HG02884 (cell line): ENCODE results near the gene SUPT3H.

Experiments
- ATAC-seq: cut with Tn5 transposase; IDR thresholded peaks from one replicate; pipeline ENCODE4 v1.9.1; 2021; ENCODE audit warnings: mild to moderate bottlenecking, moderate library complexity; ENCODE audit not compliant: unreplicated experiment

The SUPT3H gene

GRCh38 chr6:45021676-45022075 is 356.1 kb downstream of the SUPT3H start:
- ATAC-seq, result no peak

GRCh38 chr6:45012687-45013086 is 365.0 kb downstream of the SUPT3H start:
- no peak for ATAC-seq

DNA sequence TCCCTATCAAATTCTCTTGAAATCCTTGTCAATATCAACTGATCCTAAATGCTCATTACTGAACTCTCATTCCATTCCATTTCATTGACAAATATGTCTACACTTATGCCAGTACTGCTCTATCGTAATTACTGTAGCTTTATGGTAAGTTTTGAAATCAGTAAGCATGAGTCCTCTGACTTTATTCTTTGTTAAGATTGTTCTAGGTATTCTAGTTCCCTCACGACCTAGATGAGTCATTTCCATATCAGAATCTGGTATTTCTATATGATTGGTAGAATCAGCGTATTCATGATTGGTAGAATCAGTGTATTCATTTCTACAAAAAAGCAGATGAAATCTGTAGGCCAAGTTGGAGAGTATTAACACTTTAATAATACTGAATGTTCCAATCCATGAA is 368.2 kb downstream of the SUPT3H start:
- no peak for ATAC-seq

DNA sequence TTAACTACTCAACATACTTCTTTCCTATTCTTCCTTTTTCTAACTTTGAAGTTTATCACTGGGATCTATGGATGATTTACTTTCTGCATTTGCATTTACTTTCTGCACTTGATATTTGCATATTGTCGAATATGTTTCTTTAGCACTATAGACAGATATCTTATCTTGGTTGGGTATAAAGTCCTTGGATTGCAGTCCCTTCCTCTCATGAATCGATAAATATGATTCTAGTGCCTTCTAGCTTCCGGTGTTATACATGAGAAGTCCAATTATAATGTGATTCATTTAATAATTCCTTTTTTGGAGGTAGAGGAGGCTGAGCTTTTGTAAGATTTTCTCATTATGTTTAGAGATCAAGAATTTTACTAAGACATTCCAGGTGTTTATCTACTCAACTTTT is 370.8 kb downstream of the SUPT3H start:
- ATAC-seq, result no peak

DNA sequence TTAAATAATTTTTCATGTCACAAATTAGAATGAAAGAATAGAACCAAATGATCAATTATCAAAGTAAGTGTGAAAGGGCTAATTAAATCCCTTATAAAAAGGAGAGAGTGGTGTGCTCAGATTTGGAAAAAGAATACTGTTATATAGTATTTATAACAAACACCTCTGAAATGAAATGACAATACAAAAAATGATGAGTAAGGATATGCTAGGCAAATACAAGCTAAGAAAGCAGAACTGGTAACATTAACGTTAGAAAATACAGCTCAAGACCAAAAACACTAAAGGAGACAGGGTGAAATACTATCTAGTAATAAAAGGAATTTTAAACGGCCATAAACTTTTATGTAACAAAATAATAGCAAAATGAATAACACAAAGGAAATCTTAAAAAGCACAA is 373.8 kb downstream of the SUPT3H start:
- ATAC-seq, result no peak

GRCh38 chr6:45003387-45003786 is 374.3 kb downstream of the SUPT3H start:
- no peak for ATAC-seq

DNA sequence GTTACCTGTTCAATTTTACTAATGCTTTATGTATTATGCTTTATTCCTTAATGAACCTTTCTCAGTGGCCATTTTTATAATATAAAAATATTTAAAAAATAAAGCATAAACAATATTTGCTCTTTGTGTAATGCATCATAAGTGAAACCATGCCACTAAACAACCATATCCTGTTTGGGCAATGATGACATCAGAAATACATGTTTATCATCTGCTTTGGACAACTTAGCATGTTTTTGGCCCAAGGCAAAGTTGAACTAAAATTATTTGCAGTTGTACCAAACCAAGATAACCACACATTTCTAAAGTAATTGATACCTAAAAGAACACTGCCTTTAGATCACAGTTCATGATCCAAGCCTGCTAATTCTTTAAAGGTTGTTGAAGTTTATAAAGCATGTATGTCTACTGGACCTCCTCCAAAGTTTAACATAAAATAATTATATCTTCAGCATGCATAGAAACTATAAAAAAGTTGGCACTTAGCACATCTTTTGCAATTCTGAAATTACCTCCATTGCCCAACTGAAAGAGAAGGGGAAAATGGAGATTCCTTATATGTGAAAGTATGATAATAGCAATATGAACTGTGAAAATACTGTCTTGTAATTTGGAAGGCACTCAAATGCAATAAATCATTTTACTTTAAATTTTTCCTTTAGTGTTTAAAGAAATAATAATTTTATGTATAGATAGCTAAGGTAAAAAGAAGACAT is 375.2 kb downstream of the SUPT3H start:
- no peak for ATAC-seq

- peak; percentile 97 for ATAC-seq
These were observed 376.1 kb downstream of the SUPT3H start for GRCh38 chr6:45001663-45002062.

DNA sequence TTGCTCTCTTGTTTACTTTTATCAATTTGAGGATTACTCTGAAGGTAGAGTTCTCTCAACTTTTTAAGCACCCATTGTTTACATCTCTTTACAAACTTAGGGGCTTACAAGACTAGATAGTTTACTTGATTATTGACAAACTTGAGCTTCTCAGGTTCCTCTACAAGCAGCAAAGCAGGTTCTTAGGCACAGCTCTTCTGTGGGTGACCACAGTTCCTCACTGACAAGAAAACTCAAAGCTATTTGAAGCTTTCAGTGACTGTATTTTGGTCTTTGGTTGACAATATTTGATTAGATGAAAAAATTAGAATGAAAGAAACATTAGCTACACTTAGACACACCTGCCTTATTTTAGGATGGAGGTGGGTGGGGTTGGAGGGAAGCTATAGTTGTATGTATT is 376.9 kb downstream of the SUPT3H start:
- no peak for ATAC-seq

DNA sequence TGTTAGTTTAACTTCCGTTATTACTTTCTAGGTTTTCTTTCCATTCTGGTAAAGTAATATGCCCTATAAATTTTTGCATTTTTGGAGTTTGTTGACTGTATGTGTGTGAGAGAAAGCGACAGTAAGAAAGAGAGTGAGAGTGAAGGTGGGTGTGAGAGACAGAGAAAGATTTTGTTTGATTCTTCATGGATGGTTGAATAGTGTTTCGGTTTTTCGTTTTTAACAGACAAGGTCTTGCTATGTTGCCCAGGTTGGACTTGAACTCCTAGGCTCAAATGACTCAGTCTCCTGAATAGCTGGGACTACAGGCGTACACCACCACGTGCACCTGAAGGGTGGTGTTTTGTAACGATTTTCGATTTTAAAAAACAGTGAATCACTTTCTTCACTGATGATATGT is 378.7 kb downstream of the SUPT3H start:
- no peak for ATAC-seq

GRCh38 chr6:44995486-44996132 is 382.1 kb downstream of the SUPT3H start:
- ATAC-seq, result no peak

- no peak for ATAC-seq
These were observed 388.3 kb downstream of the SUPT3H start for GRCh38 chr6:44989391-44989790.

GRCh38 chr6:44985006-44985405 is 392.7 kb downstream of the SUPT3H start:
- ATAC-seq, result no peak

DNA sequence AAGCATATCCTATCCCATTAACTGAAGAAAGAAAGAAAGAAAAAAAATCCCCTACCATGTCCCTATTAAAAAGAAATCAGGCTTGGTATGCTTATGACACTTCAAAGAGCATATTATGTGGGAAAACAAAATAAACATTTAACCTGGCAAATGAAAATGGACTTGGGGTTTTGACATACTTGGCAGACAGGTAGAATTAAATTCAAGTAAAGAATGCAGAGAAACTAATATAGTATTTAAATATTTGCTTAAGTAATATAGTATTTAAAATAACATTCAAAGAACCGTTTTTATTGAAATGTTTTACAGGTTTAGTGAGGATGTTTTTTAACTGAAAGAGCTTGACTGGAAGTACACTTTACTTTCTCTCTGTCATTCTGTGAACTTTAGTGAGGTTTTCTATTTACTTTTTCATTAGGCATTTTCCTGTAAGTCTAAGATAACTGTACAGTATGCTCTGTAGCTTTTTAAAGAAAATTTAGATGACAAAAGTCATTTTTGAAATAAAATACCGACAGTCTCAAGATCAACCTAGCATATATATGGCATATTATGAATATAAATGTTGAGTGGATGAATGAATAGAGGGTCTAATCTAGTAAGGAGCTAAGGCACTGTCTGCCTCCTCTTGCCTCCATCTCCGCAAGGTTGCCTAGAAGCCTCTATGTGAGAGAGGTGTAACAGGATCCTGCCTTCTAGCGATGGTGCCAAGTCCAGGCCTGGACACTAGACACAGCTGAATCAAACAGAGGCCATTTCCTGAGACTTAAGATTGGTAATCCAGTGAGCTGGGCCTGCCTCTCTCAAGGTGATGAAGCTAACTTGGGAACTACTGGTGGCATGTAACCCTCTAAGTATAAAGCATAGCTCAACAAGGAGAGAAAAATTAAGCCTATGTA is 394.0 kb downstream of the SUPT3H start:
- ATAC-seq, result no peak

- no peak for ATAC-seq
These were observed 396.9 kb downstream of the SUPT3H start for GRCh38 chr6:44980841-44981240.

DNA sequence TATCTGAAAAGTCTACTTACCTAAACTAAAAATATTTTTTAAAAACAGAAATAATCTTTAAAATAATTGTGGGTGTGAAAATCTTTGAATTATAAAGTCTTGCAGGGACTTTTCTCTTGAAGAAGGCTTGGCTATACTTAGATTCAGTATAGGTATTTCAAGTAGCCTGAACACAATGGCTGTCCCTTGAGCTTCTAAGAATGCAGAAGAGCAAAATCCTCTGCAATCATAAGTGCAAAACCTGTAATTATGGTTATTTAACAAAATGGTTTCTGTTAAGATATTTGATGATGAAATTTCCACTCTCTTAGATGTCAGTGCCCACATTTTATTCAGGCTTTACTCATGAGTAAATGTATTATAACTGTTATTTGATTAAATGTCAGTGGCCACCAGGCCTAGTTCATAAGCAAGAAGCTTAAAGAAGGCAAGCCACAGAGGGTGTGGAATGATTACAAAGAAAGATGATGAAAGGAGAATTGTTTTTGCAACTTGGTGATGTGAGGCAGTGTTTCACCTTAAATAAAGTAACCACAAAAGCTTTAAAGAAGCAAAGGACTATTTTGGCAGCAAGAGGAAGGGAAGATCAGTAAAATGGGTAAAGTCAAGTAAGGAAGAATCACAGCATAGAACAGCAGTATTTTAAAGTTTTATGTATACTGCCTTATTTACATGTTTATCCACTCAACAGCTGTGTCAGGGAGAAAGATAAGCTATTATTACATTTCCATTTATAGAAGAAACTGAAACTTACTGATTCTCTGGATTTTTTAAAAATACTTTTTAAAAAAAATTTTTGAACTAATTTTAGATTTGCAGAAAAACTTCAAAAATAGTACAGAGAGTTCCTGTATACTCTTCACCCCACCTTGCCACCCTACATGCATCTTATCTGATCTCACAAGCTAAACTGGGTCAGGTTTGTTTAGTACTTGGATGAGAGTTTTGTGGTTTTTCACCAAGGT is 400.8 kb downstream of the SUPT3H start:
- peak; percentile 68 for ATAC-seq

DNA sequence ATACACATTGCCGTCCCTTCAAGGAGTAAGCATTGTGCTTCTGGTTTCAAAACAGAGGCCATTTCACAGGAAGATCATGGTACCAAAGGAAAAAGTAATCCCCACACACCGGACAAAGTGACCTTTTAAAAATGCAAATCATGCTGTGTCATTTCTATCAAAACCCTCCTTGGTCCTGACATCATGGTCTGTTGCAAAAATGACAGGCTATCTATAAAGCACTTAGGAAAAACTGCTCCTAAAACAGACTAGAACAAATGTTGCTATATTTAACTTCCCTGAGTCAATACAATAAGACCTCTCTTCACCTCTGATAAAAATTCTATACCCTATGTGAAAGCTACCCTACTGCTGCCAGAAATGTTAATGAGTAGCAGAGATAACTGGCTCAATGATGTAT is 403.2 kb downstream of the SUPT3H start:
- ATAC-seq, result no peak

DNA sequence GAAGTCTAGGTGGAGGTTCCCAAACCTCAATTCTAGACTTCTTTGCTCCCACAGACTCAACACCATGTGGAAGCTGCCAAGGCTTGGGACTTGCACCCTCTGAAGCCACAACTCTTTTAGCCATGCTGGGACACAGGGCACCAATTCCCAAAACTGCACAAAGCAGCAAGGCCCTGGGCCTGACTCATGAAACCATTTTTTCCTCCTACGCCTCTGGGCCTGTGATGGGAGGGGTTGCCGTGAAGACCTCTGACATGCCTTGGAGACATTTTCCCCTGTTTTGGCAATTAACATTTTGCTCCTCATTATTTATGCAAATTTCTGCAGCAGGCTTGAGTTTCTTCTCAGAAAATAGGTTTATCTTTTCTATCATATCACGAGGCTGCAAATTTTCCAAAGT is 405.0 kb downstream of the SUPT3H start:
- ATAC-seq, result no peak

DNA sequence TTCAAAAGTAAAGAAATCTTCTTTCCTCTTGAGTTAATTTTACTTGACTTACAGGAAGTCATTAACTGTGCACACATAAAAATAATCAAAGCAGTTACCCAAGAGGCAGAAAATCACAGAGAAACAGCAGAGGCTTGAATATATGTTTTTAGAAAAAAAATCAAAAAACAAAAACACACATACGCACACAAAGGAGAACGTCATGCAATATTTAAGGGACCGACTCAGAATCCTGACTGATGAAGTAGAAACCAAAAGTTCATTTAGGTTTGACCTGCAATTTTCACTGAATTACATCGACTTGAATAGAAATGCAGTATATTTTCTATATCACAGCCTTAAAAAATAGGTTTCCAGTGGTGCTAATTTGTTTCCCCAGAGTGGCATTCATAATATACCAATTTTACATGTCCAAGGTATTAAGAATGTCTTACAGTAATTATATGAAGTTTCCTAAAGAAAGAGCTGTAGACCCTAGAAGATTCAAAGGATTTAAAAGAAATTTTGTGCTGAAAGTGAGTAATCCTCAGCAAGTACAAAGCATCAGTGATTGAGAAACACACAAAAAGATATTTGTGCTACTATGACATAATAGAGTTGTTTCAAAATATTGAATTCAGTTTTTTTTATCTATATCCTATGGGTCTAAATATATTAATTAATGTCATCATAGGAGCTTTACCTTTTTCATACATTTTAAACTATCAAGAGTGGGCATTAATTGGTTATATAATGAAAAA is 408.1 kb downstream of the SUPT3H start:
- ATAC-seq, result no peak

- ATAC-seq, result no peak
These were observed 410.3 kb downstream of the SUPT3H start for GRCh38 chr6:44967481-44967880.
